Sigmoid colon (tissue), 4 donors: ENCODE measurements around the gene PSPH.

Experiments used
- EP300 ChIP-seq, 4 donors: sonication (generic); formaldehyde crosslinking; IDR thresholded peaks; one replicate each; pipeline ENCODE4 v1.6.1; 2017; ENCODE audit warnings: antibody characterized with exemption in 4 of 4
- POLR2A ChIP-seq, 2 donors: fragments of 450-650 bp; IDR thresholded peaks; one replicate each; pipeline ENCODE4 v1.6.1; 2016; ENCODE audit warnings: antibody characterized with exemption in 2 of 2, mild to moderate bottlenecking in 2 of 2, moderate library complexity in 2 of 2
- POLR2AphosphoS5 ChIP-seq, 4 donors: sonication (generic); formaldehyde crosslinking; IDR thresholded peaks; one replicate each; pipeline ENCODE4 v1.6.1; 2017; ENCODE audit warnings: antibody characterized with exemption in 4 of 4
- TF ChIP-seq, protein P1 (sequence below), 4 experiments: fragments of 450-650 bp in 3 of 4; fragments of 200-600 bp in 1 of 4; IDR thresholded peaks; one replicate each; pipeline ENCODE4 v1.5.1; 2016 to 2019; ENCODE audit warnings: antibody characterized with exemption in 4 of 4, mild to moderate bottlenecking in 3 of 4, moderate library complexity in 2 of 4

DNA sequence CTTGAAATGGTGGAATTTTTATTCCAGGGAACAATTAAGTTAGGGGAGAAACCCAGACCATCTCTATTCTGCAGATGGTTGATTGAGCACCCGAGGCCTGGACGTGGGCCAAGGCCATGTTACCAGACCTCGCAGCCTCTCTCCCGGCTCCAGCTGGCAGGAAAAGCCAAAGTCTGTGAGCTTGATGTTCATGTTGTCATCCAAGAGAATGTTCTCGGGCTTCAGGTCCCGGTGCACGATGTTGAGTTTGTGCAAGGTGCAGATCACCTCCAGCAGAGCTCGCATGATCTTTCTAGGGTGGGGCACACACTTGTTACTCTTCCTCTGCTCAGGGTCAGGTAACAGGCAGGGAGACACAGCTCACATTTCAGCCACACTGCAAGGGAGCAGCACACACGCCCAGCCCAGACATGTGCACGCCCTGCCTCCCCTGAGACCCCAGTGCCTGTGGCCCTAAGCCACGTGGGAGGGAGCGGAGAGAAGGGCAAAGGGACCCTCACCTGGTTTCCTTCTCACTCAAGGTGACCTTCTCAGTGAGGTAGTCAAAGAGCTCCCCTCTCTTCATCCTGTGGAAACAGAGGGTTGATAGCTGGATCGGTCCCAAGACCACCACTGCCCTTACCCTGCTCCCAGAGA lies 32.0 kb upstream of the PSPH start:
- TF ChIP-seq, protein P1, sequence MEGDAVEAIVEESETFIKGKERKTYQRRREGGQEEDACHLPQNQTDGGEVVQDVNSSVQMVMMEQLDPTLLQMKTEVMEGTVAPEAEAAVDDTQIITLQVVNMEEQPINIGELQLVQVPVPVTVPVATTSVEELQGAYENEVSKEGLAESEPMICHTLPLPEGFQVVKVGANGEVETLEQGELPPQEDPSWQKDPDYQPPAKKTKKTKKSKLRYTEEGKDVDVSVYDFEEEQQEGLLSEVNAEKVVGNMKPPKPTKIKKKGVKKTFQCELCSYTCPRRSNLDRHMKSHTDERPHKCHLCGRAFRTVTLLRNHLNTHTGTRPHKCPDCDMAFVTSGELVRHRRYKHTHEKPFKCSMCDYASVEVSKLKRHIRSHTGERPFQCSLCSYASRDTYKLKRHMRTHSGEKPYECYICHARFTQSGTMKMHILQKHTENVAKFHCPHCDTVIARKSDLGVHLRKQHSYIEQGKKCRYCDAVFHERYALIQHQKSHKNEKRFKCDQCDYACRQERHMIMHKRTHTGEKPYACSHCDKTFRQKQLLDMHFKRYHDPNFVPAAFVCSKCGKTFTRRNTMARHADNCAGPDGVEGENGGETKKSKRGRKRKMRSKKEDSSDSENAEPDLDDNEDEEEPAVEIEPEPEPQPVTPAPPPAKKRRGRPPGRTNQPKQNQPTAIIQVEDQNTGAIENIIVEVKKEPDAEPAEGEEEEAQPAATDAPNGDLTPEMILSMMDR (IDR thresholded peaks at IDR 0.05) = no peak
- TF ChIP-seq POLR2A (IDR thresholded peaks at IDR 0.05) (no peak), POLR2AphosphoS5 (IDR thresholded peaks at IDR 0.05) (no peak), EP300 (IDR thresholded peaks at IDR 0.05) (no peak)
